CD4-positive, alpha-beta T cell treated with Interleukin-15 for 1 hour (primary cell): ENCODE data around the gene CA12.

Experiments used
- DNase-seq: peaks from one replicate; pipeline ENCODE4 v3.0.0-alpha.2; 2020

The CA12 gene

GRCh38 chr15:63401714-63402497 is 20.3 kb upstream of the CA12 start:
- DNase-seq: no peak

GRCh38 chr15:63401078-63401477 is 19.4 kb upstream of the CA12 start:
- DNase-seq: no peak

DNA sequence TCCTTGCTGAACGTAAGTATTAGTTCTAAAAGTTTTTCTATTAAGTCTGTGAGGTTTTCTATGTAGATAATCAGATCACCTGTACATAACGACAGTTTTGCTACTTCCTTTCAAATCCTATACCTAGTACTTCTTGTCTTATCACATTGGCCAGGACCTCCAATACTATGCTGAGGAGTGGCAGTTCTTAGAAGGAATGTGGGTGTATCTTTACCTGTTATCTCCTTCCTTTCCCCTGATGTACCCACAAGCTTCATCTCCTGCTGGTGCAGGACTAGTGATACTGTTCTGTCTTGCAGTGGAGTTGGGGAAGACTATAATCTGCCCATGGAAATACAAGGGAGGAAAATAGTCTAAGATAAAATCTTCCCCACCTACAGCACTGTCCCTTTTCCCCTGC is 16.8 kb upstream of the CA12 start:
- DNase-seq: no peak

GRCh38 chr15:63396152-63396928 is 14.7 kb upstream of the CA12 start:
- no peak for DNase-seq

DNA sequence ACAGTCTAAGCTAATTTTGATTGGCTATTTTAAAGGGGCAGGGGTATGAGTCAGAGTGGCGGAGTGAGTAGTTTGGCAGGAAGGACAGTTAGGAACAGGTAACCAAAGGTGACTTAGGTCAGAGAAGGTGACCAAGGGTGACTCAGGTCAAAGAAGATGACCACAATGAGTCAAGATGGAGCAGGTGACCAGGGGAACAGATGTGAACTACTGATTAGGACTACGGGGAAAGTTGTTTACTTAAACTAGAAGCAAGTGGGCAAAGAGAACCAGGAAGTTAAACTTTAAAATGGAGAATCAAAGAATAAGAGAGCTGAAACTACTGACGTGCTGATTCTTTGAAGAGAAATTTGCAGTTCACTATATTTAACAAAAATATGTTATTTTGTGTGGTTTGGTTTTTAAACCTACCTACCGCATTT is 14.1 kb upstream of the CA12 start:
- no peak for DNase-seq

- no peak for DNase-seq
Measured at GRCh38 chr15:63392361-63393009, 10.8 kb upstream of the CA12 start.

- DNase-seq: no peak
Measured at GRCh38 chr15:63391669-63392360, 10.2 kb upstream of the CA12 start.

DNA sequence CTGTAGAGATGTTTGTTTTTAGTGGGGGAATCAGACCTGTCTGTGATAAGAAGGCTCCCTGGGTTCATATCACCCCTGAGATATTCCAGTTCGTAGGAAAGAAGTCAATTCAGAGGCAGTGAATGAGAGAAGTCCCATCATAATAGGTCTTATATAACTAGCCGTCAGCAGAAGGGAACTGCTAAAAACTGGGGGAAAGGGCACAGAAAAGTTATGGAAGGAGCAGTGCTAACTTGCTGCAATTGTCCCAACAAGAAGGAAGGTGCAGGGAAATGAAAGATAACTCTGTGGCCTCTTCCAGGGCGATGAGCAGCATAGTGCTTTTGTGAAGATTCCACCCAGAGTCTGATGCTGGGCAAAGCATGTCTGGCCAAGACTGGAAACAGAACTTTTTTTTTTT is 9.0 kb upstream of the CA12 start:
- DNase-seq: no peak

GRCh38 chr15:63389902-63390670 is 8.4 kb upstream of the CA12 start:
- no peak for DNase-seq

- DNase-seq: no peak
Measured at GRCh38 chr15:63388511-63388910, 6.9 kb upstream of the CA12 start.

DNA sequence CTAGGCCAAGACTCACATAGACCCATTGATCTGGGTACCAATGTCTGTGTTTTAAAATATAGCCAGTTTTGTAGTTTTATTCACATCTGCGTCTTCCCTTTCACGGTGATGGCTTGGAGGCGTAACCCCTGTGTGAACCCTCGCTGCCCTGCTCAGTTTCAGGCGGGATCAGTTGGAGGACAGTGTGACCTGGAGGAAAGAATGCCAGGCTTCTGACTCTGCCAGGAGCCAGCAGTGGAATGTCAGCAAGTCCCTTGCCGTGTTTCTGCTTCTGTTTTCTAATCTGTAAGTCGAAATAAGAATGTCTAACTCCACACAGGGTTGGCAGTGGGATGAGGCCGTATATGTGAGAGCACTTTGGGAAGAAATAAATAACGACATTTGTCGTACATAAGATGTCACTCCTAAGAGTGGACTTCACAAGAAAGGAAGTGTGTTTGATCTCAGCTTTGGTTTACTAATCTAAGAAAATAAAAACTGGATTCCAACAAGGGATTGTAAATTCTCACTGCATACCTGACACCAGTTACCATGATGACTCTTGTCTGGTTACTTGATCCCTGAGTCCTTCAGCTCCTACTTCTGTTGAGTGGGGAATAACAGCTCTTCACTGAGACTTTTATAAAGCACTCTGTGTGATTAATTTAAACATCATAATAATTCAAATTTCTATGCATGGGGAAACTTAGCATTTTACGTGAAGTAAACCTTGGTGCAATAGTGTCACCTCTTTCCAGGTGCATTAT is 6.3 kb upstream of the CA12 start:
- DNase-seq: no peak

- no peak for DNase-seq
Measured at GRCh38 chr15:63385911-63386531, 4.4 kb upstream of the CA12 start.

DNA sequence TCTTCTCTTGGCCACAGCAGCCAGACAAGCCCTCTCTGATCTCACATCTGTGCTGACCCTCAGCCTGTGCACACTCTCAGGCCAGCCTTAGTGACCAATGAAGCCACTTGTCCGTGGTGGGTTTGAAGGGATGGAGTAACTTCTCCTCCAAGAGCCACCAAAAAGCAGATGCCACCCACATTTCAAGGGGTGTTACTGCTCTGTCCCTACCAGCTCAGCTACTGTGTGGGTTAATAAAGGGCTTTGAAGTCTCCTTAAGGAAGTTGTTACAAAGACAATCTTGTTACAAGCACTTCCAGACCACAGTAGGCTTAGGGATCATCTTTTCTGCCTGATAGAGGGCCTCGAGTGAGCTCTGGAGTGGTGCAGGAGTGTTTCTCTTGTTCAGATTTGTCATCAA is 3.3 kb upstream of the CA12 start:
- DNase-seq: no peak

GRCh38 chr15:63382966-63383710 is 1.5 kb upstream of the CA12 start:
- no peak for DNase-seq

DNA sequence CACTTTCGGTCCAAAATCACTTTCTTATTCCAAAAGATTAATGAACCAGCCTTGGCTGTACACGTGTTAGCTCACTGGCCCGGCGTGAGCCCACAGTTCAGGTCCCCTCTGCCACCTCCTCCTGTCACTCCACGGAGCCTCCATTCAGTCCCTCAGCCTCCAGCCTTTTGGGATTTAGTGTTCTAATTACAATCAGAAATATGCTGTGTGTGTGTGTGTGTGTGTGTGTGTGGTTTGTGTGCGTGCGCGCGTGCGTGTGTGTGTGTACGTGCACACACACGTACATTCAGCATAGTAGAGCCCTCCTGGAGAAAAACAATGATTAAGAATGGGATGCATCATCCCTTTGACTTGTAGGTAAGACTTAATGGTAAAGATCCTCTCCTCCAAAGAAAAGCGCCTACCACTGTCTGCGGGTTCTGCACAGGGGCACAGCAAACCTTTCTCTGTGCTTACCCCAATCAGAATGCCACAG is 801 bp downstream of the CA12 start:
- no peak for DNase-seq

- no peak for DNase-seq
Measured at GRCh38 chr15:63380151-63380807, 1.4 kb downstream of the CA12 start.

DNA sequence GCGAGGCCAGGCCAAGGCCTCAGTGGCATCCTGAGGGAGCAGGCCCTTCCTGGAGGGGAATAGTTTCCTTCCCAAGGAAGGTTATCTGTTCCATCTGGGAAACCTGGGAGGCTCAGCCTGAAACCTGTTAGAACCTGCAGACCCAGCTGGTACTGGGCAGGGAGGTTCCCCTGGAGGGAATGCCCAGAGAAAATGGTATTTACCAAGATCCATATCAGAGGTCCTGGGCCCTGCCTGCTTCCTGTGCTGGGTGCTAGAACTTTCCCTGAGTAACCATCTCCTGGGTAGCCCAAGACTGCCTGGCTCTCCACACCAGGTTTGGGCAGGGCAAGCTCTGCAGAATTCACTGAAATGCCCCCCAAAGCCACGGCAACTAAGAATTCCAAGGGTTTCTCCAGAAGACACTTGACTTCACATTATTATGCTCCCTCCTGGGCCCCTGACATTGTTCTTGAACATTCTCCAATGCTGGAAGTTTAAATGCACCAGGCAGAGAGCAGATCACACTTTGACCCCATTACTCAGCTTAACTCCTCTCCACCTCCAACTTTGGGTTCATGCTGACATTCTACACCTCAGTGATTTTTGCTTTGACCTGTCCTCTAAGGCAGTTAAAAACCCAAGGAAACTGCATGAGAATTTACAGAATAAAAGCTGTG is 2.0 kb downstream of the CA12 start:
- DNase-seq: no peak

GRCh38 chr15:63378946-63379345 is 2.7 kb downstream of the CA12 start:
- DNase-seq: no peak
